ENCODE measurements around the gene CAMK4.

The CAMK4 gene

DNA sequence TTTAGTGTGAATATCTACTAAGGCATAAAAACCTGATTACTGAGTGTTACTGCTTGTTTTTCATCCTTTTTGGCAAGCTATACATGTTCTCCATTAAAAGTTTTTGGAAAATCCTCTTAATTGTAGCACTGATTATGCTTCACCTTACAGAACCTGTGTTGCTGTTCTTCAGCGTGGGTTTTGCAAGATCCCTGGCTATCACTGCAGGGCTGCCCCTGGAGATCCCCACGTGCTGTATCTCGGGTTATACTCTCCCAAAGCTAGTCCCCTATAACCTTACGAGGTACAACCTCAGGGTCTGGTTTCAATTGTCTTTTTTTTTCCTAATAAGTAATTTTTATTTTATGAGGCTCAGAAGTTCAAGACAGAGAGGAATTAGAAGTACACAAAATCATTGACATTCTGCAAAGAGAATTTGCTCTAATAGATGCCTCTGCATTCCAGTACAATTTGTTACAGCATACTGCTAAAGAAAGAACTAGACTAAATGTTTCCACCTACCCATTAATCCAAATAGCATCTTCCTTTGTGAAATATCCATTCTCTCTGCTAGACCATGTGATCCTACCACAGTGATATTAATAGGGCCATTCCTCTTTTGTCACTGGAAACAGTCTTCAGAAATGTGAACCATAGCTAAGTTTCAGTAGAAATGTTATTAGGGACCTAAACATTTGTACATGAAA lies 25.8 kb upstream of the CAMK4 start:
- TF ChIP-seq, protein P1, sequence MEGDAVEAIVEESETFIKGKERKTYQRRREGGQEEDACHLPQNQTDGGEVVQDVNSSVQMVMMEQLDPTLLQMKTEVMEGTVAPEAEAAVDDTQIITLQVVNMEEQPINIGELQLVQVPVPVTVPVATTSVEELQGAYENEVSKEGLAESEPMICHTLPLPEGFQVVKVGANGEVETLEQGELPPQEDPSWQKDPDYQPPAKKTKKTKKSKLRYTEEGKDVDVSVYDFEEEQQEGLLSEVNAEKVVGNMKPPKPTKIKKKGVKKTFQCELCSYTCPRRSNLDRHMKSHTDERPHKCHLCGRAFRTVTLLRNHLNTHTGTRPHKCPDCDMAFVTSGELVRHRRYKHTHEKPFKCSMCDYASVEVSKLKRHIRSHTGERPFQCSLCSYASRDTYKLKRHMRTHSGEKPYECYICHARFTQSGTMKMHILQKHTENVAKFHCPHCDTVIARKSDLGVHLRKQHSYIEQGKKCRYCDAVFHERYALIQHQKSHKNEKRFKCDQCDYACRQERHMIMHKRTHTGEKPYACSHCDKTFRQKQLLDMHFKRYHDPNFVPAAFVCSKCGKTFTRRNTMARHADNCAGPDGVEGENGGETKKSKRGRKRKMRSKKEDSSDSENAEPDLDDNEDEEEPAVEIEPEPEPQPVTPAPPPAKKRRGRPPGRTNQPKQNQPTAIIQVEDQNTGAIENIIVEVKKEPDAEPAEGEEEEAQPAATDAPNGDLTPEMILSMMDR (IDR thresholded peaks at IDR 0.05; ENCODE audit: low read depth, low read length): no peak
- no peak overlapping the region for H3K4me3 ChIP-seq (ENCODE audit: low read depth, low read length)
- DNase-seq (ENCODE audit: low read depth, low spot score): no peak
- in situ Hi-C loops (cut with HindIII; ENCODE audit: low sequenced_read_pairs): no loop called here

DNA sequence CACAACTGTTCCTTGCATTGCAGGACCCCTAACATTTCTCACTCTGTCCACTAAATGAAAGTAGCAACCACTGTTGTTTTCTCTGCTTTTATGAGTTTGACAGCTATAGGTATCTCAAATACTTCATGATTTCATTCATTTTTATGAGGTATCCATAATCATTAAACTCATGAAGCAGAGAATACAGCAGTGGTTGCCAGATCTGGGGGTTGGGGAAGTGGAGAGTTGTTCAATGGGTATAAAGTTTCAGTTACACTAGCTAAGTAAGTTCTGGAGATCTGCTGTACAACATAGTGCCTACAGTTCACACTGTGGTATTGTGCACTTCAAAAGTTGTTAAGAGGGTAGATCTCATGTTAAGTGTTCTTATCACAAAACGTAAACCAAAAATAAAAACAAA lies 23.4 kb upstream of the CAMK4 start:
- in situ Hi-C loops (cut with HindIII; ENCODE audit: low sequenced_read_pairs): no loop called here
- TF ChIP-seq, protein P1 (IDR thresholded peaks at IDR 0.05; ENCODE audit: low read depth, low read length): no peak
- no peak overlapping the region for H3K4me3 ChIP-seq (ENCODE audit: low read depth, low read length)
- DNase-seq (ENCODE audit: low read depth, low spot score): no peak

GRCh38 chr5:111201705-111202104 lies 22.5 kb upstream of the CAMK4 start:
- no peak for DNase-seq (ENCODE audit: low read depth, low spot score)
- in situ Hi-C loops (cut with HindIII; ENCODE audit: low sequenced_read_pairs): no loop called here
- TF ChIP-seq, protein P1 (IDR thresholded peaks at IDR 0.05; ENCODE audit: low read depth, low read length): no peak
- H3K4me3 ChIP-seq (ENCODE audit: low read depth, low read length): no peak overlapping the region

GRCh38 chr5:111211341-111211740 lies 12.8 kb upstream of the CAMK4 start:
- DNase-seq (ENCODE audit: low read depth, low spot score): no peak
- no peak overlapping the region for H3K4me3 ChIP-seq (ENCODE audit: low read depth, low read length)

GRCh38 chr5:111214052-111214742 lies 10.0 kb upstream of the CAMK4 start:
- no peak overlapping the region for H3K4me3 ChIP-seq (ENCODE audit: low read depth, low read length)
- TF ChIP-seq, protein P1 (IDR thresholded peaks at IDR 0.05; ENCODE audit: low read depth, low read length): no peak
- DNase-seq (ENCODE audit: low read depth, low spot score): no peak
- in situ Hi-C loops (cut with HindIII; ENCODE audit: low sequenced_read_pairs): no loop called here

More at GRCh38 chr5:111211341-111211740, 12.8 kb upstream of the CAMK4 start:
- TF ChIP-seq, protein P1 (IDR thresholded peaks at IDR 0.05; ENCODE audit: low read depth, low read length): no peak
- in situ Hi-C loops (cut with HindIII; ENCODE audit: low sequenced_read_pairs): no loop called here

DNA sequence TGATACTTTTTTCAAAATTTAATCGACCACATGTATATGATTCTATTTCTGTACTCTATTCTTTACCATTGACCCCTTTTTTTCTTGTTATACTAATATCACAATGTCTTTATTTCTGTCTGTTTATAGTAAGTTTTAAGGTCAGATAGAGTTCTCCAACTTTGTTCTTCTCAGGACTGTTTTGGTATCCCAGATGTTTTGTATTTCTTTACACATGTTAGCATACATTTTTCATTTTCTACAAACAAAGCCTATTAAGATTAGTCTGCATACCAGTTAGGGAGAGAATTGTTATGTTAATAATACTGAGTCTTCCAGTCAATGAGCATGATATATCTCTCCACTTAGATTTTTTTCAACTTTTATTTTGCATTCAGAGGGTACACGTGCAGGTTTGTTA lies 8.2 kb upstream of the CAMK4 start:
- H3K4me3 ChIP-seq (ENCODE audit: low read depth, low read length): no peak overlapping the region
- TF ChIP-seq, protein P1 (IDR thresholded peaks at IDR 0.05; ENCODE audit: low read depth, low read length): no peak
- no peak for DNase-seq (ENCODE audit: low read depth, low spot score)
- in situ Hi-C loops (cut with HindIII; ENCODE audit: low sequenced_read_pairs): no loop called here
